ENCODE measurements around the gene RNASEH1. TPM values are rescaled to one million over a fixed set of nuclear protein-coding genes. Genes with fewer than 3 reads are reported as not detected.

Gene RNASEH1
- total RNA-seq, 1 experiment from 2014 or later, result 20.4 TPM

- Histone ChIP-seq H2AFZ (ENCODE audit: low read length) (no peak overlapping the region), H3K36me3 (ENCODE audit: insufficient read depth, low read length) (peaks cover 34% of the 10 kb centered on the region), H3K79me2 (ENCODE audit: low read length) (peaks cover 58% of the 10 kb centered on the region), H3K9ac (ENCODE audit: low read length) (peak overlapping the region; percentile 94), H3K4me1 (ENCODE audit: low read length) (peaks cover 23% of the 10 kb centered on the region), H3K4me3 (ENCODE audit: low read length) (peak overlapping the region; percentile 91), H3K4me2 (ENCODE audit: low read depth, low read length, poor library complexity, severe bottlenecking) (peak overlapping the region; percentile 100), H3K27ac (ENCODE audit: low read length) (peak overlapping the region; percentile 50), H3K9me3 (ENCODE audit: low read length) (no peaks in the 10 kb centered on the region), H3K9me2 (replicated peaks; ENCODE audit: insufficient read depth, low read length) (no peaks in the 10 kb centered on the region), H3K27me3 (ENCODE audit: low read length) (no peaks in the 10 kb centered on the region), H4K20me1 (ENCODE audit: insufficient read depth, low read depth, low read length) (peaks cover 7% of the 10 kb centered on the region; the same call in 1 of the 2 replicates)
- no peak for DNase-seq
Observed at GRCh38 chr2:3557639-3558204, 411 bp downstream of the RNASEH1 start.

- DNase-seq, result no peak
- H3K36me3 ChIP-seq (ENCODE audit: insufficient read depth, low read length), result peaks cover 52% of the 10 kb centered on the region
Observed at GRCh38 chr2:3553946-3554345, 4.2 kb downstream of the RNASEH1 start.

DNA sequence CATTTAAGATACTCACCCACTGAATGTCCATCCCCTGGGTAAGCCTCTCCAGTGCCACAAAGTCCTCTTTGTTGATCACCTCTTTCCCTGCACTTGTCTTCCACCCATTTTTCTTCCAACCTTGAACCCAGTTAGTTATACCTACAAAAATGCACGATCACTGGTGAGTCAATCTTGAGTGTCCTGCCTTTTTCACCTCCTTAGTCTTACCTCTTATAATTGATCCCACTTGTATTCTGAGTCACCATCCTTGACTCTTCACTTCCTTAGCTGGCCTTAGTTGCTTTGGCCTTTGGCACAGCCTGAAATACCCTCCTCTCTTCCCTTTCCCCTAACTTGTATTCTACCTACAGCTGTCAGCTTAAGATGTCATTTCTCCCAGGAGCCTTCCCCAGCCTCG lies 10.2 kb downstream of the RNASEH1 start:
- Histone ChIP-seq H3K9me3 (ENCODE audit: low read length) (no peaks in the 10 kb centered on the region), H3K27me3 (ENCODE audit: low read length) (no peaks in the 10 kb centered on the region), H3K9ac (ENCODE audit: low read length) (no peak overlapping the region), H4K20me1 (ENCODE audit: insufficient read depth, low read depth, low read length) (no peaks in the 10 kb centered on the region), H3K4me3 (ENCODE audit: low read length) (no peak overlapping the region), H3K27ac (ENCODE audit: low read length) (no peak overlapping the region), H3K4me2 (ENCODE audit: low read depth, low read length, poor library complexity, severe bottlenecking) (no peak overlapping the region), H3K36me3 (ENCODE audit: insufficient read depth, low read length) (peaks cover 54% of the 10 kb centered on the region), H3K79me2 (ENCODE audit: low read length) (peaks cover 19% of the 10 kb centered on the region), H2AFZ (ENCODE audit: low read length) (no peak overlapping the region), H3K4me1 (ENCODE audit: low read length) (no peaks in the 10 kb centered on the region), H3K9me2 (replicated peaks; ENCODE audit: insufficient read depth, low read length) (no peaks in the 10 kb centered on the region)
- DNase-seq, result no peak

More at GRCh38 chr2:3553946-3554345, 4.2 kb downstream of the RNASEH1 start:
- Histone ChIP-seq H3K4me2 (ENCODE audit: low read depth, low read length, poor library complexity, severe bottlenecking) (no peak overlapping the region), H3K27ac (ENCODE audit: low read length) (no peak overlapping the region), H3K79me2 (ENCODE audit: low read length) (peaks cover 52% of the 10 kb centered on the region), H3K27me3 (ENCODE audit: low read length) (no peaks in the 10 kb centered on the region), H3K4me1 (ENCODE audit: low read length) (peaks cover 16% of the 10 kb centered on the region), H3K9me3 (ENCODE audit: low read length) (no peaks in the 10 kb centered on the region), H3K4me3 (ENCODE audit: low read length) (no peak overlapping the region), H3K9me2 (replicated peaks; ENCODE audit: insufficient read depth, low read length) (no peaks in the 10 kb centered on the region), H3K9ac (ENCODE audit: low read length) (no peak overlapping the region), H2AFZ (ENCODE audit: low read length) (no peak overlapping the region), H4K20me1 (ENCODE audit: insufficient read depth, low read depth, low read length) (peaks cover 7% of the 10 kb centered on the region; the same call in 1 of the 2 replicates)

GRCh38 chr2:3545788-3546478 lies 12.2 kb downstream of the RNASEH1 start:
- Histone ChIP-seq H3K9me3 (ENCODE audit: low read length) (no peaks in the 10 kb centered on the region), H3K36me3 (ENCODE audit: insufficient read depth, low read length) (peaks cover 54% of the 10 kb centered on the region), H3K9me2 (replicated peaks; ENCODE audit: insufficient read depth, low read length) (no peaks in the 10 kb centered on the region), H3K27me3 (ENCODE audit: low read length) (no peaks in the 10 kb centered on the region), H3K4me2 (ENCODE audit: low read depth, low read length, poor library complexity, severe bottlenecking) (no peak overlapping the region), H3K9ac (ENCODE audit: low read length) (no peak overlapping the region), H3K27ac (ENCODE audit: low read length) (no peak overlapping the region), H3K79me2 (ENCODE audit: low read length) (peaks cover 25% of the 10 kb centered on the region), H4K20me1 (ENCODE audit: insufficient read depth, low read depth, low read length) (no peaks in the 10 kb centered on the region), H3K4me3 (ENCODE audit: low read length) (no peak overlapping the region), H3K4me1 (ENCODE audit: low read length) (no peaks in the 10 kb centered on the region), H2AFZ (ENCODE audit: low read length) (no peak overlapping the region)
- no peak for DNase-seq

GRCh38 chr2:3543023-3543683 lies 15.0 kb downstream of the RNASEH1 start:
- Histone ChIP-seq H3K9me3 (ENCODE audit: low read length) (no peaks in the 10 kb centered on the region), H3K79me2 (ENCODE audit: low read length) (peaks cover 25% of the 10 kb centered on the region), H3K4me3 (ENCODE audit: low read length) (no peak overlapping the region), H3K4me2 (ENCODE audit: low read depth, low read length, poor library complexity, severe bottlenecking) (no peak overlapping the region), H3K9me2 (replicated peaks; ENCODE audit: insufficient read depth, low read length) (no peaks in the 10 kb centered on the region), H3K36me3 (ENCODE audit: insufficient read depth, low read length) (peaks cover 44% of the 10 kb centered on the region), H3K9ac (ENCODE audit: low read length) (no peak overlapping the region), H3K4me1 (ENCODE audit: low read length) (no peaks in the 10 kb centered on the region), H4K20me1 (ENCODE audit: insufficient read depth, low read depth, low read length) (no peaks in the 10 kb centered on the region), H3K27me3 (ENCODE audit: low read length) (no peaks in the 10 kb centered on the region), H3K27ac (ENCODE audit: low read length) (no peak overlapping the region), H2AFZ (ENCODE audit: low read length) (no peak overlapping the region)
- DNase-seq, result no peak

GRCh38 chr2:3542107-3542506 lies 16.0 kb downstream of the RNASEH1 start:
- Histone ChIP-seq H2AFZ (ENCODE audit: low read length) (no peak overlapping the region), H3K27me3 (ENCODE audit: low read length) (no peaks in the 10 kb centered on the region), H3K9ac (ENCODE audit: low read length) (no peak overlapping the region), H3K79me2 (ENCODE audit: low read length) (peaks cover 22% of the 10 kb centered on the region), H3K27ac (ENCODE audit: low read length) (no peak overlapping the region), H4K20me1 (ENCODE audit: insufficient read depth, low read depth, low read length) (no peaks in the 10 kb centered on the region), H3K4me2 (ENCODE audit: low read depth, low read length, poor library complexity, severe bottlenecking) (no peak overlapping the region), H3K36me3 (ENCODE audit: insufficient read depth, low read length) (peaks cover 40% of the 10 kb centered on the region), H3K4me1 (ENCODE audit: low read length) (no peaks in the 10 kb centered on the region), H3K4me3 (ENCODE audit: low read length) (no peak overlapping the region), H3K9me2 (replicated peaks; ENCODE audit: insufficient read depth, low read length) (no peaks in the 10 kb centered on the region), H3K9me3 (ENCODE audit: low read length) (no peaks in the 10 kb centered on the region)
- DNase-seq, result no peak

GRCh38 chr2:3539836-3540235 lies 18.3 kb downstream of the RNASEH1 start:
- Histone ChIP-seq H3K27ac (ENCODE audit: low read length) (no peak overlapping the region), H3K9me3 (ENCODE audit: low read length) (no peaks in the 10 kb centered on the region), H3K4me1 (ENCODE audit: low read length) (no peaks in the 10 kb centered on the region), H4K20me1 (ENCODE audit: insufficient read depth, low read depth, low read length) (no peaks in the 10 kb centered on the region), H3K27me3 (ENCODE audit: low read length) (no peaks in the 10 kb centered on the region), H3K4me3 (ENCODE audit: low read length) (no peak overlapping the region), H3K9me2 (replicated peaks; ENCODE audit: insufficient read depth, low read length) (no peaks in the 10 kb centered on the region), H3K36me3 (ENCODE audit: insufficient read depth, low read length) (peaks cover 23% of the 10 kb centered on the region; the same call in 1 of the 2 replicates), H3K79me2 (ENCODE audit: low read length) (peaks cover 17% of the 10 kb centered on the region), H3K4me2 (ENCODE audit: low read depth, low read length, poor library complexity, severe bottlenecking) (no peak overlapping the region), H2AFZ (ENCODE audit: low read length) (no peak overlapping the region), H3K9ac (ENCODE audit: low read length) (no peak overlapping the region)
- no peak for DNase-seq
